Measurements from ENCODE around the gene TMEM238. TPM values are rescaled to one million over a fixed set of nuclear protein-coding genes. Genes with fewer than 3 reads are reported as not detected.
"Not testable (repeated sequence)": the region's sequence is repeated elsewhere in the genome, so short reads cannot be mapped to it uniquely, and the experiment has no call there.

TMEM238 gene
- total RNA-seq, 2 experiments from 2014 or later = 9.4 to 10.6 TPM

GRCh38 chr19:55402509-55402908 lies 18.4 kb upstream of the TMEM238 start:
- intact Hi-C loops (cut with micrococcal nuclease) = no loop called here

GRCh38 chr19:55401390-55401789 lies 17.3 kb upstream of the TMEM238 start:
- ATAC-seq; CTCF ChIA-PET; intact Hi-C loops (cut with micrococcal nuclease); H3K27me3 Mint-ChIP-seq; DNase-seq; H3K9me3 Mint-ChIP-seq; H3K4me3 Mint-ChIP-seq; H3K27ac Mint-ChIP-seq: not testable (repeated sequence)
- peaks cover 50% of the 10 kb centered on the region for H3K36me3 Mint-ChIP-seq (ENCODE audit: low read depth)
- POLR2A ChIA-PET = interaction anchor here (1.1 to 4.8 kb wide), 2 partner anchors 13 to 17 kb away, joined by 5 to 91 read pairs; partner anchors contain the start of genes RPL28 and TMEM238
- peaks cover 32% of the 10 kb centered on the region for H3K4me1 Mint-ChIP-seq (ENCODE audit: low read depth)

More at GRCh38 chr19:55402509-55402908, 18.4 kb upstream of the TMEM238 start:
- Mint-ChIP-seq H3K36me3 (ENCODE audit: low read depth) (peaks cover 57% of the 10 kb centered on the region), H3K4me1 (ENCODE audit: low read depth) (peaks cover 33% of the 10 kb centered on the region), H3K27me3 (no peaks in the 10 kb centered on the region), H3K27ac (no peak overlapping the region), H3K4me3 (no peak overlapping the region), H3K9me3 (no peaks in the 10 kb centered on the region)
- POLR2A ChIA-PET = interaction anchor here (1.2 to 8.6 kb wide), 3 partner anchors 15 to 145 kb away, joined by 3 to 217 read pairs (median 5); partner anchors contain the start of genes RPL28 and TMEM238
- no peak for TF ChIP-seq CTCF (IDR thresholded peaks at IDR 0.05)
- ATAC-seq (no peak), DNase-seq (no peak)
- CTCF ChIA-PET = interaction anchor here (1.1 to 1.3 kb wide), 2 partner anchors 15 to 101 kb away, joined by 3 read pairs; no protein-coding TSS in a partner anchor

GRCh38 chr19:55400281-55401087 lies 16.4 kb upstream of the TMEM238 start:
- no peak for TF ChIP-seq CTCF (IDR thresholded peaks at IDR 0.05)
- Mint-ChIP-seq H3K4me1 (ENCODE audit: low read depth) (peaks cover 23% of the 10 kb centered on the region), H3K9me3 (no peaks in the 10 kb centered on the region), H3K27ac (no peak overlapping the region), H3K27me3 (no peaks in the 10 kb centered on the region), H3K4me3 (no peak overlapping the region), H3K36me3 (ENCODE audit: low read depth) (peaks cover 41% of the 10 kb centered on the region)
- no peak for DNase-seq
- intact Hi-C loops (cut with micrococcal nuclease) = no loop called here
- ChIA-PET POLR2A (interaction anchor here (0.7 to 4.8 kb wide), 6 partner anchors 7 to 85 kb away, joined by 3 to 91 read pairs (median 5); partner anchors contain the start of genes RPL28, TMEM238 and UBE2S), CTCF (interaction anchor here (0.8 to 2.0 kb wide), 4 partner anchors 9 to 240 kb away, joined by 3 to 5 read pairs (median 4); partner anchors contain the start of gene TMEM238)
- peak; percentile 16 for ATAC-seq

GRCh38 chr19:55398200-55398925 lies 14.3 kb upstream of the TMEM238 start:
- ChIA-PET POLR2A (interaction anchor here (0.6 to 4.8 kb wide), 5 partner anchors 9 to 68 kb away, joined by 3 to 91 read pairs (median 3); partner anchors contain the start of genes RPL28 and UBE2S), CTCF (no interaction called here)
- no peaks in the 10 kb centered on the region for H3K9me3 Mint-ChIP-seq
- no peak for TF ChIP-seq CTCF (IDR thresholded peaks at IDR 0.05)
- peaks cover 18% of the 10 kb centered on the region for H3K4me1 Mint-ChIP-seq (ENCODE audit: low read depth)
- H3K27ac Mint-ChIP-seq = no peak overlapping the region
- H3K4me3 Mint-ChIP-seq = no peak overlapping the region
- peak; percentile 38 for ATAC-seq
- no peaks in the 10 kb centered on the region for H3K27me3 Mint-ChIP-seq
- DNase-seq = no peak
- intact Hi-C loops (cut with micrococcal nuclease) = no loop called here
- H3K36me3 Mint-ChIP-seq (ENCODE audit: low read depth) = peaks cover 27% of the 10 kb centered on the region
